Measurements from ENCODE around the gene DNAJB11. TPM values are rescaled to one million over a fixed set of nuclear protein-coding genes. Genes with fewer than 3 reads are reported as not detected.

The DNAJB11 gene
- total RNA-seq, 1 donor from 2014 or later = 63.4 TPM

GRCh38 chr3:186594591-186595113, 24.1 kb downstream of the DNAJB11 start:
- Mint-ChIP-seq H3K27me3 (no peaks in the 10 kb centered on the region), H3K9me3 (no peaks in the 10 kb centered on the region), H3K4me1 (ENCODE audit: unreplicated experiment) (peaks cover 6% of the 10 kb centered on the region), H3K4me3 (no peak overlapping the region), H3K27ac (no peak overlapping the region), H3K36me3 (no peaks in the 10 kb centered on the region)
- no peak for DNase-seq (ENCODE audit: extremely low spot score, unreplicated experiment)
- no peak for TF ChIP-seq CTCF (conservative IDR thresholded peaks at IDR 0.05)

- no peak for DNase-seq (ENCODE audit: extremely low spot score, unreplicated experiment)
- H3K27me3 Mint-ChIP-seq = no peaks in the 10 kb centered on the region
- no peaks in the 10 kb centered on the region for H3K36me3 Mint-ChIP-seq
- TF ChIP-seq CTCF (conservative IDR thresholded peaks at IDR 0.05) = no peak
- H3K4me3 Mint-ChIP-seq = peak overlapping the region; percentile 61
- peak overlapping the region; percentile 26 for H3K27ac Mint-ChIP-seq
- no peaks in the 10 kb centered on the region for H3K9me3 Mint-ChIP-seq
- peaks cover 6% of the 10 kb centered on the region for H3K4me1 Mint-ChIP-seq (ENCODE audit: unreplicated experiment)
Observed at GRCh38 chr3:186596568-186597287, 26.2 kb downstream of the DNAJB11 start.

GRCh38 chr3:186598108-186598784, 27.7 kb downstream of the DNAJB11 start:
- H3K4me3 Mint-ChIP-seq = no peak overlapping the region
- DNase-seq (ENCODE audit: extremely low spot score, unreplicated experiment) = no peak
- peaks cover 6% of the 10 kb centered on the region for H3K4me1 Mint-ChIP-seq (ENCODE audit: unreplicated experiment)
- H3K9me3 Mint-ChIP-seq = no peaks in the 10 kb centered on the region
- H3K27me3 Mint-ChIP-seq = no peaks in the 10 kb centered on the region
- no peaks in the 10 kb centered on the region for H3K36me3 Mint-ChIP-seq
- TF ChIP-seq CTCF (conservative IDR thresholded peaks at IDR 0.05) = no peak
- H3K27ac Mint-ChIP-seq = peak overlapping the region; percentile 5

- H3K27ac Mint-ChIP-seq = peak overlapping the region; percentile 71
- no peaks in the 10 kb centered on the region for H3K9me3 Mint-ChIP-seq
Observed at GRCh38 chr3:186598794-186599141, 28.2 kb downstream of the DNAJB11 start.

GRCh38 chr3:186599142-186599784, 28.7 kb downstream of the DNAJB11 start:
- H3K27me3 Mint-ChIP-seq = no peaks in the 10 kb centered on the region
- no peak for DNase-seq (ENCODE audit: extremely low spot score, unreplicated experiment)
- TF ChIP-seq CTCF (conservative IDR thresholded peaks at IDR 0.05) = no peak
- H3K9me3 Mint-ChIP-seq = no peaks in the 10 kb centered on the region
- no peaks in the 10 kb centered on the region for H3K36me3 Mint-ChIP-seq
- H3K27ac Mint-ChIP-seq = peak overlapping the region; percentile 71
- H3K4me3 Mint-ChIP-seq = no peak overlapping the region
- H3K4me1 Mint-ChIP-seq (ENCODE audit: unreplicated experiment) = peaks cover 6% of the 10 kb centered on the region

More at GRCh38 chr3:186598794-186599141, 28.2 kb downstream of the DNAJB11 start:
- no peak for TF ChIP-seq CTCF (conservative IDR thresholded peaks at IDR 0.05)
- Mint-ChIP-seq H3K4me3 (no peak overlapping the region), H3K27me3 (no peaks in the 10 kb centered on the region), H3K4me1 (ENCODE audit: unreplicated experiment) (peaks cover 6% of the 10 kb centered on the region), H3K36me3 (no peaks in the 10 kb centered on the region)
- DNase-seq (ENCODE audit: extremely low spot score, unreplicated experiment) = no peak

Measured in type B pancreatic cell (in vitro differentiated cells).